ENCODE measurements around the gene FAU. TPM values are rescaled to one million over a fixed set of nuclear protein-coding genes. Genes with fewer than 3 reads are reported as not detected.

Gene FAU
- total and polyA plus RNA-seq, 9 of the 15 experiments (the other 6 are each of a cell fraction or from before 2014, with no cell fraction given), result 433 to 1,827 (median 942) TPM

DNA sequence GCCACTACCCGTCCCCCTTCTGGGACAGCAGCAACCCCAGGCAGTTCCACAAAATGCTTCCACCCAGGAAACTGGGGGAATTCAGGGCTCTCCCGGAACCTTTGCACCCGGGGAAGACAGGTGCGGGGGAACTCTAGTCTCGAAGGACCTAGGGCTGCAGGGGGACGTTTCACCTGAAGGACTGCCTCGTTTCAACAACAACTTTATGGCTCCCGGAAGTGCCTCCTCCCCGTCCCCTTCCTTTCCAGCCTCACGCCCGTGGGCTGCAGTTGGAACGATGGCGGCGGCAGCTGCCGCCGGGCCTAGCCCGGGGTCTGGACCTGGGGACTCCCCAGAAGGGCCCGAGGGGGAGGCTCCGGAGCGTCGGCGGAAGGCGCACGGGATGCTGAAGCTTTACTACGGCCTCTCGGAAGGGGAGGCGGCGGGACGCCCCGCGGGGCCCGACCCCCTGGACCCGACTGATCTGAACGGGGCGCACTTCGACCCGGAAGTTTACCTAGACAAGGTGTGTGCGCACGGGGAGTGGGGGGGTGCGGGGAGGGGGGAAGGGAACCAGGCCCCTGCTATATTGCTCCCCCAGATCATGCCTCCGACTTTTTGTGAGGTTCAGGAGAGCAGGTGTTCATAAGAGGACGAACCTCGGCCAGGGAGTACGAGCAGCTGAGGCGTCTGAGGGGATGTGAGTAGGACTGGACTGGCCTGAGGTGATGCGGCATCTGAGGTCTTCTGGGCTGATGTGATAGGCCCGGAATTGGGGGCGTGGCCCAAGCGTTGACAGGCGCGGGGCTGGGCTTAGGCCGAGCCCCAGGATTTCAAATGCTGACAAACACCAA lies 25.7 kb downstream of the FAU start, which contains the start of gene VPS51 (continued):
- TF ChIP-seq, protein P1, sequence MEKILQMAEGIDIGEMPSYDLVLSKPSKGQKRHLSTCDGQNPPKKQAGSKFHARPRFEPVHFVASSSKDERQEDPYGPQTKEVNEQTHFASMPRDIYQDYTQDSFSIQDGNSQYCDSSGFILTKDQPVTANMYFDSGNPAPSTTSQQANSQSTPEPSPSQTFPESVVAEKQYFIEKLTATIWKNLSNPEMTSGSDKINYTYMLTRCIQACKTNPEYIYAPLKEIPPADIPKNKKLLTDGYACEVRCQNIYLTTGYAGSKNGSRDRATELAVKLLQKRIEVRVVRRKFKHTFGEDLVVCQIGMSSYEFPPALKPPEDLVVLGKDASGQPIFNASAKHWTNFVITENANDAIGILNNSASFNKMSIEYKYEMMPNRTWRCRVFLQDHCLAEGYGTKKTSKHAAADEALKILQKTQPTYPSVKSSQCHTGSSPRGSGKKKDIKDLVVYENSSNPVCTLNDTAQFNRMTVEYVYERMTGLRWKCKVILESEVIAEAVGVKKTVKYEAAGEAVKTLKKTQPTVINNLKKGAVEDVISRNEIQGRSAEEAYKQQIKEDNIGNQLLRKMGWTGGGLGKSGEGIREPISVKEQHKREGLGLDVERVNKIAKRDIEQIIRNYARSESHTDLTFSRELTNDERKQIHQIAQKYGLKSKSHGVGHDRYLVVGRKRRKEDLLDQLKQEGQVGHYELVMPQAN (IDR thresholded peaks at IDR 0.05; ENCODE audit: borderline replicate concordance), result peak; percentile 76; the same call in 1 of the 2 replicates
- TF ChIP-seq DIDO1 (tag; IDR thresholded peaks at IDR 0.05; ENCODE audit: low read depth), result peak; percentile 97
- TF ChIP-seq, protein P2, sequence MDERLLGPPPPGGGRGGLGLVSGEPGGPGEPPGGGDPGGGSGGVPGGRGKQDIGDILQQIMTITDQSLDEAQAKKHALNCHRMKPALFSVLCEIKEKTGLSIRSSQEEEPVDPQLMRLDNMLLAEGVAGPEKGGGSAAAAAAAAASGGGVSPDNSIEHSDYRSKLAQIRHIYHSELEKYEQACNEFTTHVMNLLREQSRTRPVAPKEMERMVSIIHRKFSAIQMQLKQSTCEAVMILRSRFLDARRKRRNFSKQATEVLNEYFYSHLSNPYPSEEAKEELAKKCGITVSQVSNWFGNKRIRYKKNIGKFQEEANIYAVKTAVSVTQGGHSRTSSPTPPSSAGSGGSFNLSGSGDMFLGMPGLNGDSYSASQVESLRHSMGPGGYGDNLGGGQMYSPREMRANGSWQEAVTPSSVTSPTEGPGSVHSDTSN (CRISPR knock-in tag; IDR thresholded peaks at IDR 0.05; ENCODE audit: low read depth), result no peak
- TF ChIP-seq, protein P2 (tag; conservative IDR thresholded peaks at IDR 0.05; ENCODE audit: low read depth), result peak; percentile 31; the same call in 1 of the 2 replicates
- peak; percentile 64 for TF ChIP-seq CREB1 (IDR thresholded peaks at IDR 0.05)
- TF ChIP-seq CREB1 (CRISPR knock-in tag; IDR thresholded peaks at IDR 0.05), result peak; percentile 70; the same call in 1 of the 2 replicates
- TF ChIP-seq RBFOX2 (IDR thresholded peaks at IDR 0.05; ENCODE audit: low read depth, low read length), result peak; percentile 94
- TF ChIP-seq ZNF431 (CRISPR knock-in tag; IDR thresholded peaks at IDR 0.05), result 0 out of 2 replicates have a peak, but pooled peaks have one; percentile 33
- no peak for TF ChIP-seq FUS (optimal IDR thresholded peaks at IDR 0.05; ENCODE audit: low read depth, low read length)
- TF ChIP-seq PHB2 (IDR thresholded peaks at IDR 0.05; ENCODE audit: low read depth), result no peak
- TF ChIP-seq TCF3 (CRISPR knock-in tag; IDR thresholded peaks at IDR 0.05), result no peak; the same call in 1 of the 2 replicates
- TF ChIP-seq OTX1 (CRISPR knock-in tag; IDR thresholded peaks at IDR 0.05), result peak; percentile 90
- TF ChIP-seq ZNF609 (CRISPR knock-in tag; IDR thresholded peaks at IDR 0.05; ENCODE audit: borderline replicate concordance), result no peak
- TF ChIP-seq ZNF277 (CRISPR knock-in tag; IDR thresholded peaks at IDR 0.05; ENCODE audit: borderline replicate concordance), result no peak
- TF ChIP-seq MTA3 (IDR thresholded peaks at IDR 0.05; ENCODE audit: borderline replicate concordance), result peak; percentile 87
